Astrocyte (in vitro differentiated cells and primary cell): ENCODE data around the gene CCDC85A. TPM values are rescaled to one million over a fixed set of nuclear protein-coding genes. Genes with fewer than 3 reads are reported as not detected.

Source experiments
- DNase-seq: peaks from one replicate; pipeline ENCODE4 v3.0.0-alpha.2; 2010; ENCODE audit warnings: low read depth
- FAIRE-seq: peaks from 2 replicates; lab custom pipeline; 2011; peaks lifted over from hg19 to GRCh38; lab: Jason Lieb, UNC
- H2AFZ ChIP-seq: 2 replicates; pipeline ENCODE4 v1.6.0; 2012; ENCODE audit warnings: low read depth, low read length, inconsistent platforms
- H3K27ac ChIP-seq: 2 replicates; pipeline ENCODE4 v1.5.1; 2011; ENCODE audit warnings: low read depth, low read length, inconsistent platforms
- H3K27me3 ChIP-seq: 2 replicates; pipeline ENCODE4 v1.6.0; 2011; ENCODE audit warnings: low read length, inconsistent platforms; ENCODE audit not compliant: insufficient read depth
- H3K36me3 ChIP-seq: 2 replicates; pipeline ENCODE4 v1.5.1; 2011; ENCODE audit warnings: low read length, inconsistent platforms; ENCODE audit not compliant: insufficient read depth
- H3K4me1 ChIP-seq: 2 replicates; pipeline ENCODE4 v1.5.1; 2011; ENCODE audit warnings: low read length, inconsistent platforms; ENCODE audit not compliant: insufficient read depth
- H3K4me2 ChIP-seq: 2 replicates; pipeline ENCODE4 v1.6.0; 2012; ENCODE audit warnings: low read length, inconsistent platforms
- H3K4me3 ChIP-seq: 2 replicates; pipeline ENCODE4 v1.5.1; 2011; ENCODE audit warnings: low read depth, mild to moderate bottlenecking, low read length, inconsistent platforms; ENCODE audit not compliant: insufficient read depth
- H3K79me2 ChIP-seq: 2 replicates; pipeline ENCODE4 v1.6.0; 2012; ENCODE audit warnings: mild to moderate bottlenecking, low read length, inconsistent platforms; ENCODE audit not compliant: insufficient read depth
- H3K9ac ChIP-seq: 2 replicates; pipeline ENCODE4 v1.6.0; 2012; ENCODE audit warnings: mild to moderate bottlenecking, low read length, inconsistent platforms
- H3K9me3 ChIP-seq: 2 replicates; pipeline ENCODE4 v1.5.1; 2012; ENCODE audit warnings: low read depth, mild to moderate bottlenecking, low read length, inconsistent platforms; ENCODE audit not compliant: insufficient read depth
- H4K20me1 ChIP-seq: 2 replicates; pipeline ENCODE4 v1.6.0; 2012; ENCODE audit warnings: low read length, inconsistent platforms; ENCODE audit not compliant: insufficient read depth
- H3K27ac Mint-ChIP-seq: one replicate; pipeline ENCODE4 v1.8.0; 2021; ENCODE audit warnings: mild to moderate bottlenecking, mixed read lengths; ENCODE audit not compliant: unreplicated experiment
- H3K27me3 Mint-ChIP-seq: one replicate; pipeline ENCODE4 v1.8.0; 2021; ENCODE audit warnings: low read depth, mixed read lengths; ENCODE audit not compliant: unreplicated experiment
- H3K36me3 Mint-ChIP-seq: one replicate; pipeline ENCODE4 v1.8.0; 2021; ENCODE audit warnings: low read depth, mixed read lengths; ENCODE audit not compliant: unreplicated experiment
- H3K4me1 Mint-ChIP-seq: one replicate; pipeline ENCODE4 v1.8.0; 2021; ENCODE audit warnings: low read depth, mixed read lengths; ENCODE audit not compliant: unreplicated experiment
- H3K4me3 Mint-ChIP-seq: one replicate; pipeline ENCODE4 v1.8.0; 2021; ENCODE audit warnings: mild to moderate bottlenecking, moderate library complexity, mixed read lengths; ENCODE audit not compliant: unreplicated experiment
- H3K9me3 Mint-ChIP-seq: one replicate; pipeline ENCODE4 v1.8.0; 2021; ENCODE audit warnings: mild to moderate bottlenecking, mixed read lengths; ENCODE audit not compliant: unreplicated experiment
- EZH2 ChIP-seq: IDR thresholded peaks from 2 replicates; pipeline ENCODE4 v1.6.1; 2012; ENCODE audit warnings: mild to moderate bottlenecking, low read length, inconsistent platforms; ENCODE audit not compliant: insufficient read depth
- total RNA-seq: library from RNA; stranded (reverse); gene quantifications from 2 replicates; pipeline ENCODE4 v1.2.1, GENCODE V29; 2021
- TF ChIP-seq, protein P1 (sequence below): IDR thresholded peaks from 2 replicates; pipeline ENCODE4 v1.5.1; 2011; ENCODE audit warnings: low read depth, mild to moderate bottlenecking, inconsistent platforms, low read length, moderate library complexity; ENCODE audit not compliant: insufficient read depth

The CCDC85A gene
- total RNA-seq, 1 donor from 2014 or later: 8.9 TPM

DNA sequence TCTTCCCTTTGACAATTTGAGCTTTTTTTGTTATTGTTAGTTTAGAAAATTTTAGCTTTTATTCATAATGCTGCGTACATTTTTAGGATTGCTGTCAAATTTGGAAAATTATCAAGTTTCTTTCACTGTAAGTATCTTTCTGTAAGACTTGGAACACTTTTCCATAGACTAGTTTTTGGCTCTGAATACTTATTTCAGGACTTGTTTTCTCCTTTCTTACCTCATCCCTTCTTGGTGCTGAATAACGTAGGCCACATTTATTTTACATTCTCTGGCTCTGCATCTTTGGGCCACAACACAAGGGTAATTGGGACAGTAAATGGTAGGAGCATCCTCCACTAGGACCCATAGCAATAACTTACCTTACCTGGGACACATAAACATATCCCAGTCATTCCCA is 85.1 kb downstream of the CCDC85A start:
- Histone ChIP-seq H3K79me2 (no peaks in the 10 kb centered on the region), H3K9ac (no peak overlapping the region), H4K20me1 (no peaks in the 10 kb centered on the region), H3K27me3 (no peaks in the 10 kb centered on the region), H3K4me1 (no peaks in the 10 kb centered on the region), H3K4me2 (no peak overlapping the region), H3K27ac (no peak overlapping the region), H3K4me3 (no peak overlapping the region), H2AFZ (no peak overlapping the region), H3K36me3 (no peaks in the 10 kb centered on the region), H3K9me3 (no peaks in the 10 kb centered on the region)
- DNase-seq (no peak), FAIRE-seq (no peak)
- Mint-ChIP-seq H3K4me3 (no peak overlapping the region), H3K4me1 (peaks cover 2% of the 10 kb centered on the region), H3K9me3 (no peaks in the 10 kb centered on the region), H3K27me3 (no peaks in the 10 kb centered on the region), H3K36me3 (no peaks in the 10 kb centered on the region), H3K27ac (no peak overlapping the region)
- no peak for TF ChIP-seq EZH2
- TF ChIP-seq, protein P1, sequence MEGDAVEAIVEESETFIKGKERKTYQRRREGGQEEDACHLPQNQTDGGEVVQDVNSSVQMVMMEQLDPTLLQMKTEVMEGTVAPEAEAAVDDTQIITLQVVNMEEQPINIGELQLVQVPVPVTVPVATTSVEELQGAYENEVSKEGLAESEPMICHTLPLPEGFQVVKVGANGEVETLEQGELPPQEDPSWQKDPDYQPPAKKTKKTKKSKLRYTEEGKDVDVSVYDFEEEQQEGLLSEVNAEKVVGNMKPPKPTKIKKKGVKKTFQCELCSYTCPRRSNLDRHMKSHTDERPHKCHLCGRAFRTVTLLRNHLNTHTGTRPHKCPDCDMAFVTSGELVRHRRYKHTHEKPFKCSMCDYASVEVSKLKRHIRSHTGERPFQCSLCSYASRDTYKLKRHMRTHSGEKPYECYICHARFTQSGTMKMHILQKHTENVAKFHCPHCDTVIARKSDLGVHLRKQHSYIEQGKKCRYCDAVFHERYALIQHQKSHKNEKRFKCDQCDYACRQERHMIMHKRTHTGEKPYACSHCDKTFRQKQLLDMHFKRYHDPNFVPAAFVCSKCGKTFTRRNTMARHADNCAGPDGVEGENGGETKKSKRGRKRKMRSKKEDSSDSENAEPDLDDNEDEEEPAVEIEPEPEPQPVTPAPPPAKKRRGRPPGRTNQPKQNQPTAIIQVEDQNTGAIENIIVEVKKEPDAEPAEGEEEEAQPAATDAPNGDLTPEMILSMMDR: no peak

DNA sequence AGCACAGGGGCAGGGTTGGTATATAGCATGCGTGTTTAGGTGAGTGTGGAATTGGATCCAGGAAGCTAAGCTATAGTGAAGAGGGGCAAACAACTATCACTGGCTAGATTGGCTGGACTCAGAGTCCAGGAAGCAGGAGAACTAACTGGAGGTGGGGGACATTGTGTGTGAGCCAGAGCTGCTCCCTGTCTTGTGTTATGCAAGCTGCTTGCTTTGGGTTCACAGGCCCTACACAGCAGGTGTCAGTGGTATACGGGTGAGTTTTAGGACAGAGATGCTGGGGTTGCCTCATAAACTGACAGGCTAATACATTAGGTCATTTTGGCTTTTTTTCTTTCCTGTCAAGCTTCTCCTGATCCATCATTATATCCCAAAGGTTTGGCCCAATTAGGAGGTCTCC is 87.5 kb downstream of the CCDC85A start:
- no peak for DNase-seq
- H4K20me1 ChIP-seq: no peaks in the 10 kb centered on the region
- FAIRE-seq: no peak
- Mint-ChIP-seq H3K27me3 (no peaks in the 10 kb centered on the region), H3K4me1 (peaks cover 2% of the 10 kb centered on the region), H3K36me3 (no peaks in the 10 kb centered on the region), H3K4me3 (no peak overlapping the region), H3K27ac (no peak overlapping the region), H3K9me3 (no peaks in the 10 kb centered on the region)
- no peak for TF ChIP-seq EZH2
- TF ChIP-seq, protein P1: no peak
- H3K27ac ChIP-seq: no peak overlapping the region
- no peaks in the 10 kb centered on the region for H3K36me3 ChIP-seq
- H3K27me3 ChIP-seq: no peaks in the 10 kb centered on the region
- H3K4me2 ChIP-seq: no peak overlapping the region
- H3K4me1 ChIP-seq: no peaks in the 10 kb centered on the region
- no peaks in the 10 kb centered on the region for H3K79me2 ChIP-seq
- H3K9ac ChIP-seq: no peak overlapping the region
- no peak overlapping the region for H3K4me3 ChIP-seq
- H3K9me3 ChIP-seq: no peaks in the 10 kb centered on the region
- H2AFZ ChIP-seq: no peak overlapping the region

DNA sequence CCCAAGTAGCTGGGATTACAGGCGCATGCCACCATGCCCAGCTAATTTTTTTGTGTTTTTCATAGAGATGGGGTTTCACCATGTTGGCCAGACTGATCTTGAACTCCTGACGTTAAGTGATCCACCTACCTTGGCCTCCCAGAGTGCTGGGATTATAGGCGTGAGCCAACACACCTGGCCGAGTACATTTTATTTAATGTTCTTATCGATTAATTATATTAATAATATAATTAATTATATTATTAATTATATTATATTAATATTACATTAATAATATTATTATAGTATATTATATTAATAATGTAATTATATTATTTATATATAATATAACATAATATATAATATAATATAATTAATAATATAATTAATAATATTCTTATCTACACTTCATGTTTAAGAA is 101.4 kb downstream of the CCDC85A start:
- Histone ChIP-seq H3K36me3 (no peaks in the 10 kb centered on the region), H4K20me1 (no peaks in the 10 kb centered on the region), H3K79me2 (no peaks in the 10 kb centered on the region), H3K9me3 (no peaks in the 10 kb centered on the region), H3K4me2 (no peak overlapping the region), H3K27ac (no peak overlapping the region), H3K9ac (no peak overlapping the region), H3K4me1 (peaks cover 13% of the 10 kb centered on the region), H3K27me3 (no peaks in the 10 kb centered on the region), H2AFZ (no peak overlapping the region), H3K4me3 (no peak overlapping the region)
- DNase-seq (no peak), FAIRE-seq (no peak)
- H3K4me1 Mint-ChIP-seq: peaks cover 33% of the 10 kb centered on the region
- H3K36me3 Mint-ChIP-seq: no peaks in the 10 kb centered on the region
- no peak overlapping the region for H3K4me3 Mint-ChIP-seq
- H3K9me3 Mint-ChIP-seq: no peaks in the 10 kb centered on the region
- no peaks in the 10 kb centered on the region for H3K27me3 Mint-ChIP-seq
- no peak overlapping the region for H3K27ac Mint-ChIP-seq
- TF ChIP-seq EZH2: no peak
- TF ChIP-seq, protein P1: no peak
